Calu3 (cell line): ENCODE data around the gene RNF123. TPM values are rescaled to one million over a fixed set of nuclear protein-coding genes. Genes with fewer than 3 reads are reported as not detected.

Experiments
- BruUV-seq: library from RNA; stranded (reverse); fragments of 400-500 nt; replicated peaks from 2 replicates; lab custom pipeline; 2021; lab: Mats Ljungman, UMichigan
- CTCF ChIA-PET: fragments of 300-600 bp; sonication (Branson Sonifier 250); formaldehyde crosslinking; loops from one replicate; lab custom pipeline; 2022; ENCODE audit warnings: antibody characterized with exemption; lab: Charles Lee
- DNase-seq: peaks from one replicate; pipeline ENCODE4 v3.0.0; 2022
- H3K27ac Mint-ChIP-seq: one replicate; pipeline ENCODE4 v1.8.0; 2022; ENCODE audit warnings: mixed read lengths; ENCODE audit not compliant: unreplicated experiment
- H3K27me3 Mint-ChIP-seq: one replicate; pipeline ENCODE4 v1.8.0; 2022; ENCODE audit warnings: mixed read lengths; ENCODE audit not compliant: unreplicated experiment
- H3K36me3 Mint-ChIP-seq: one replicate; pipeline ENCODE4 v1.8.0; 2022; ENCODE audit warnings: mild to moderate bottlenecking, moderate library complexity, mixed read lengths; ENCODE audit not compliant: insufficient read depth, unreplicated experiment
- H3K4me1 Mint-ChIP-seq: one replicate; pipeline ENCODE4 v1.8.0; 2022; ENCODE audit warnings: mild to moderate bottlenecking, low read depth, mixed read lengths; ENCODE audit not compliant: unreplicated experiment
- H3K4me3 Mint-ChIP-seq: one replicate; pipeline ENCODE4 v1.8.0; 2022; ENCODE audit warnings: mild to moderate bottlenecking, low read depth, moderate library complexity, mixed read lengths; ENCODE audit not compliant: unreplicated experiment
- H3K9me3 Mint-ChIP-seq: one replicate; pipeline ENCODE4 v1.8.0; 2022; ENCODE audit warnings: low read depth, mixed read lengths; ENCODE audit not compliant: unreplicated experiment
- intact Hi-C: fragments of 100-400 bp; cut with micrococcal nuclease; formaldehyde crosslinking; loops from one replicate; pipeline ENCODE4 v1.10.0; 2022; ENCODE audit not compliant: unreplicated experiment
- total RNA-seq: library from RNA; stranded (reverse); gene quantifications from 2 replicates; pipeline ENCODE4 v1.2.3, GENCODE V29; 2022
- TF ChIP-seq, protein P1 (sequence below): fragments of 200-600 bp; IDR thresholded peaks from one replicate; pipeline ENCODE4 v1.8.0; 2022; ENCODE audit warnings: antibody characterized with exemption; ENCODE audit not compliant: unreplicated experiment

RNF123 gene
- total RNA-seq, 1 experiment from 2014 or later: 52.5 TPM

DNA sequence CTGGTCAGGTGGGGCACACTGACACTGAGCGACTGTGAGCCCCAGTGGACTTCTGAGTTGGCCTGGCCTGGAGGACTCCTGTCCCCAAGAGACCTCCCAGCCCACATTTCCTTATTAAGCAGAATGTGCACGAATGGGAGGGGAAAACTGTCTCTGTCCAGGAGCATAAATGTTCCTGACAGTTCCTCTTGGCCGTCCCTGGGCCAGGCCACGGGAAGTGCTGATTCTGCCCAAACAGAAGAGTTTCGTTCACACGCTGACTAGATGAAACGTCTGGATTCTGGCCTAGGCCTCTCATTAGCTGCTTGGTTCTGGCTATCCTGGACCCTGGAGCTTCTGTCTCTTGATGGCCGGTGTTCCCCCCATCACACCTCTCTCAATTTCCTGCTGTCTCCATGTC is 44.7 kb upstream of the RNF123 start:
- no peak for DNase-seq
- H3K27me3 Mint-ChIP-seq: peaks cover 25% of the 10 kb centered on the region
- CTCF ChIA-PET: no interaction called here
- peaks cover 9% of the 10 kb centered on the region for H3K4me1 Mint-ChIP-seq
- intact Hi-C loops: no loop called here
- H3K36me3 Mint-ChIP-seq: no peaks in the 10 kb centered on the region
- TF ChIP-seq, protein P1, sequence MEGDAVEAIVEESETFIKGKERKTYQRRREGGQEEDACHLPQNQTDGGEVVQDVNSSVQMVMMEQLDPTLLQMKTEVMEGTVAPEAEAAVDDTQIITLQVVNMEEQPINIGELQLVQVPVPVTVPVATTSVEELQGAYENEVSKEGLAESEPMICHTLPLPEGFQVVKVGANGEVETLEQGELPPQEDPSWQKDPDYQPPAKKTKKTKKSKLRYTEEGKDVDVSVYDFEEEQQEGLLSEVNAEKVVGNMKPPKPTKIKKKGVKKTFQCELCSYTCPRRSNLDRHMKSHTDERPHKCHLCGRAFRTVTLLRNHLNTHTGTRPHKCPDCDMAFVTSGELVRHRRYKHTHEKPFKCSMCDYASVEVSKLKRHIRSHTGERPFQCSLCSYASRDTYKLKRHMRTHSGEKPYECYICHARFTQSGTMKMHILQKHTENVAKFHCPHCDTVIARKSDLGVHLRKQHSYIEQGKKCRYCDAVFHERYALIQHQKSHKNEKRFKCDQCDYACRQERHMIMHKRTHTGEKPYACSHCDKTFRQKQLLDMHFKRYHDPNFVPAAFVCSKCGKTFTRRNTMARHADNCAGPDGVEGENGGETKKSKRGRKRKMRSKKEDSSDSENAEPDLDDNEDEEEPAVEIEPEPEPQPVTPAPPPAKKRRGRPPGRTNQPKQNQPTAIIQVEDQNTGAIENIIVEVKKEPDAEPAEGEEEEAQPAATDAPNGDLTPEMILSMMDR: no peak
- no peaks in the 10 kb centered on the region for H3K9me3 Mint-ChIP-seq
- H3K27ac Mint-ChIP-seq: no peak overlapping the region
- H3K4me3 Mint-ChIP-seq: no peak overlapping the region
- no TSS peak for BruUV-seq

DNA sequence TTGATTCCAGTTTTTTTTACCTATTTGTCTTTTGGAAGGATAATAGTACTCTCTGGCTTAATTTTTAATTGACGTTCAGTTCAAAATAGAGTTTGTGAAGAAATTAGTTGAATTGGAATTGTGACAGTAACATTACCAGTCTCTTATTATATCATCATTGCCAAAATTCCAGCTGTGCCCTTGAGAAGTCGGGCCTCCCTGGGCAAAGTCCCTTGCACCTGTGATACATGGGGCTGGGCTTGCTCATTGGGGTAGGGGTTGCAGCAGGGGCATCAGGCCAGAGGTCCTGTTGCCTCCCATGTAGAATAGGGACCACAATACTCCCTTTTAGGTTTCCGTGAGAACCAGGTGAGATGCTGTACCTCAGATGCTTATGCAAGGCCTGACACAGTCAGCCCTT is 43.1 kb upstream of the RNF123 start:
- peaks cover 9% of the 10 kb centered on the region for H3K4me1 Mint-ChIP-seq
- intact Hi-C loops: no loop called here
- no TSS peak for BruUV-seq

GRCh38 chr3:49647741-49648140 is 41.6 kb upstream of the RNF123 start:
- no peak for DNase-seq

More for the DNA sequence above, 43.1 kb upstream of the RNF123 start:
- H3K27ac Mint-ChIP-seq: no peak overlapping the region
- CTCF ChIA-PET: no interaction called here
- H3K9me3 Mint-ChIP-seq: no peaks in the 10 kb centered on the region
- H3K36me3 Mint-ChIP-seq: no peaks in the 10 kb centered on the region
- H3K27me3 Mint-ChIP-seq: peaks cover 25% of the 10 kb centered on the region
- no peak for DNase-seq
- TF ChIP-seq, protein P1: no peak
- no peak overlapping the region for H3K4me3 Mint-ChIP-seq

DNA sequence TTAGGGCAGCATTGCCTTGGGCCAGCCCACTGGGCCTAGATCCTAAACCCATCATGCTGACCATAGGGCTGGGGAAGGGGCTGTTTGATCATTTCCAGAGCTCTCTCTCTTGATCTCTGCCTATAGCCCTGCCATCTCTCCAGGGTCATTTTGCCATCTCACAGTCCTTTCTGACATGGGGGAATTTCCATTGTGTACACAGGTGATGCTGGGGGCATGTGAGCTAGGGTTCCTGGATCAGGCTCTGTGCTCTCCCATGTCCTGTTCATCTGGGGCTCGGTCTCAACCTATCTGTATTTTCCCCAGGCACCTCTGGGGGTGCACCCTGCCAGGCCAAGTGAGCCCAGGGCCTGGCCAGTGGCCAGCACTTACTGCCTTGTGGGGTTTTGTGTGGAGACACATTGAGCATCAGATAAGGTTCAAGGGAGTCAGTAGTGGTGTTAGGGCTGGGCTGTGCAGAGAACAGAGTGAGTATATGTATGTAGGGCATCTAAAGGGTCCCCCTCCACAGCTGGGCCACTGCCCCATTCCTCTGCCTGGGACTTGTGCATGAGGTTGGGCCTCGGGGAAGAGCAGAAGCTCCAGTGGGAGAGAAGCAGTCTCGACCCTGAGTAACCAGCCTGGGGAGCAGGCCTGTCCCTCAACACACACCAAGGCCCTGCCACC is 40.9 kb upstream of the RNF123 start:
- intact Hi-C loops: no loop called here
- peaks cover 9% of the 10 kb centered on the region for H3K4me1 Mint-ChIP-seq
- no TSS peak for BruUV-seq
- H3K27ac Mint-ChIP-seq: no peak overlapping the region
- H3K36me3 Mint-ChIP-seq: no peaks in the 10 kb centered on the region
- H3K27me3 Mint-ChIP-seq: peaks cover 25% of the 10 kb centered on the region
- no peaks in the 10 kb centered on the region for H3K9me3 Mint-ChIP-seq
- TF ChIP-seq, protein P1: no peak
- DNase-seq: no peak
- no peak overlapping the region for H3K4me3 Mint-ChIP-seq
- CTCF ChIA-PET: no interaction called here

More at GRCh38 chr3:49647741-49648140, 41.6 kb upstream of the RNF123 start:
- Mint-ChIP-seq H3K27ac (no peak overlapping the region), H3K9me3 (no peaks in the 10 kb centered on the region), H3K4me1 (peaks cover 9% of the 10 kb centered on the region), H3K4me3 (no peak overlapping the region), H3K36me3 (no peaks in the 10 kb centered on the region), H3K27me3 (peaks cover 25% of the 10 kb centered on the region)
- TF ChIP-seq, protein P1: no peak
- CTCF ChIA-PET: no interaction called here
- intact Hi-C loops: no loop called here
- no TSS peak for BruUV-seq
